Peyer's patch (tissue), 4 donors: Measurements from ENCODE around the gene FLCN.
"Not testable (repeated sequence)": the region's sequence is repeated elsewhere in the genome, so short reads cannot be mapped to it uniquely, and the experiment has no call there.

Experiments used
- POLR2A ChIP-seq, 2 donors: fragments of 450-650 bp; IDR thresholded peaks; one replicate each; pipeline ENCODE4 v1.5.1; 2017; ENCODE audit warnings: antibody characterized with exemption in 2 of 2, mild to moderate bottlenecking in 2 of 2, moderate library complexity in 2 of 2
- TF ChIP-seq, protein P1 (sequence below), 6 experiments: fragments of 450-650 bp in 4 of 6; fragments of 200-600 bp in 2 of 6; sonication (generic) in 1 of 6; IDR thresholded peaks; one replicate each; pipeline ENCODE4 v1.5.1; 2017 to 2019; ENCODE audit warnings: antibody characterized with exemption in 6 of 6, mild to moderate bottlenecking in 3 of 6, moderate library complexity in 1 of 6

- TF ChIP-seq, protein P1, sequence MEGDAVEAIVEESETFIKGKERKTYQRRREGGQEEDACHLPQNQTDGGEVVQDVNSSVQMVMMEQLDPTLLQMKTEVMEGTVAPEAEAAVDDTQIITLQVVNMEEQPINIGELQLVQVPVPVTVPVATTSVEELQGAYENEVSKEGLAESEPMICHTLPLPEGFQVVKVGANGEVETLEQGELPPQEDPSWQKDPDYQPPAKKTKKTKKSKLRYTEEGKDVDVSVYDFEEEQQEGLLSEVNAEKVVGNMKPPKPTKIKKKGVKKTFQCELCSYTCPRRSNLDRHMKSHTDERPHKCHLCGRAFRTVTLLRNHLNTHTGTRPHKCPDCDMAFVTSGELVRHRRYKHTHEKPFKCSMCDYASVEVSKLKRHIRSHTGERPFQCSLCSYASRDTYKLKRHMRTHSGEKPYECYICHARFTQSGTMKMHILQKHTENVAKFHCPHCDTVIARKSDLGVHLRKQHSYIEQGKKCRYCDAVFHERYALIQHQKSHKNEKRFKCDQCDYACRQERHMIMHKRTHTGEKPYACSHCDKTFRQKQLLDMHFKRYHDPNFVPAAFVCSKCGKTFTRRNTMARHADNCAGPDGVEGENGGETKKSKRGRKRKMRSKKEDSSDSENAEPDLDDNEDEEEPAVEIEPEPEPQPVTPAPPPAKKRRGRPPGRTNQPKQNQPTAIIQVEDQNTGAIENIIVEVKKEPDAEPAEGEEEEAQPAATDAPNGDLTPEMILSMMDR (IDR thresholded peaks at IDR 0.05), result not testable (repeated sequence)
- TF ChIP-seq POLR2A (IDR thresholded peaks at IDR 0.05), result not testable (repeated sequence)
Measured at GRCh38 chr17:17255689-17256088, 18.7 kb upstream of the FLCN start.
